Activated CD4-positive, alpha-beta T cell treated with anti-CD3 and anti-CD28 coated beads, Interleukin-2, amount 50 U/mL, for 1 hour (primary cell): ENCODE results near the gene ADGRG3.
A peak's percentile ranks its signal among the peaks of the same experiment; 100 is the strongest.
"Not testable (repeated sequence)": the region's sequence is repeated elsewhere in the genome, so short reads cannot be mapped to it uniquely, and the experiment has no call there.

Source experiments
- DNase-seq: peaks from one replicate; pipeline ENCODE4 v3.0.0-alpha.2; 2020

Gene ADGRG3

GRCh38 chr16:57699481-57699880 is 31.4 kb downstream of the ADGRG3 start:
- DNase-seq, result no peak

GRCh38 chr16:57699899-57700298 is 31.8 kb downstream of the ADGRG3 start:
- DNase-seq, result no peak

DNA sequence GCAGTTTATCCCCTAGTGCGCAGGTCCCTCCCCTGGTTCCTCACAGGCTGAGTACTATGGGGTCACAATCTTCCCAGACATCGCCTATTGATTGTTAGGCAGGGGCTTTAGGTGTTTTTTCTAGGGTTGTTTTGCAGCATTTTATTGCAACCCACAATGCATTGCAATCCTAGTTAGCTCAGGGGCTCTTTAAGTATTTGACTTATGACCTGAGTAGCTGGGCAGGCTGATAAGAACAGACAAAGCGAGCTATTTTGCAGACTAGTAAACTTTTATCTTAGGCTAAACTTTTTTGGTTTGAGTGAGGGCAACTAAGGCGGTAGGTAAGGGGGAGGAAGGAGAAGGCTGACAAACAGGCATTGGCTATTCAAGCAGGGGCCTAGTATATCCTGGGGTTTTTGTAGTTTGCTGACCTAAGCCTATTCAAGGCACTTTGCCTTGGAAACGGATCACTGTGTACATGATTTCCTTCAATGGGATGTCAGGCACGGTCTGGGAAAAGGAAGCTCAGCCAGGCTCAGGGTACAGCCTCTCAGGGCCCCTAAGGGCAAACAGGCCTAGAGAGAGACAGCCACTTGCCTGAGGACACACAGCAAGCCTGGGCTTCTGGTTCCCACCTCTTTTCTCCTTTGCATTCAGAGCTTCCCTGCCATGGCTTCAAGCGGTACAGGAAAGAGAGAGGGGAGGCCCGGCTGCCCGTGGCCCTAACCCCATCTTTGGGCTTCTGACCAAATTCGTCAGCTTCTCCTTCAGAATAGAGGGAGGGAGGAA is 32.9 kb downstream of the ADGRG3 start:
- no peak for DNase-seq

GRCh38 chr16:57701759-57702371 is 33.8 kb downstream of the ADGRG3 start:
- no peak for DNase-seq

DNA sequence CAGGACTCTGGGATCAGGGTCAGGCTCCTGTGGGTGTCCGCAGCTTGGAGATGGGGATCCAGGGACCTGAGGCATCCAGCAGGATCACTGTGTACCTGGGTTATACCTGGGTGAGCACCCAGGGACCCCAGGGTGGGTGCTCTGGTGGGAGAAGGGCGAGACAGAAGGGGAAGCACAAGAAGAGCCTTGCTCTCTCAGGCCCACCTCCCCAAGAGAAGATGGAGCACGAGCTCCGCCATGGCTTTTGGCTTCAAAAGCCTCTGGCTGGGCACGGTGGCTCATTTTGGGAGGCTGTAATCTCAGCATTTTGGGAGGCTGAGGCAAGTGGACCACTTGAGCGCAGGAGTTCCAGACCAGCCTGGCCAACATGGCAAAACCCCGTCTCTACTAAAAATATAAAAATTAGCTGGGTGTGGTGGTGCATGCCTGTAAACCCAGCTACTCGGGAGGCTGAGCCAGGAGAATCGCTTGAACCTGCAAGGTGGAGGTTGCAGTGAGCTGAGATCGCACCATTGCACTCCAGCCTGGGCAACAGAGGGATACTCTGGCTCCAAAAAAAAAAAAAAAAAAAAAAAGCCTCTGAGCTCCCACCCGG is 35.4 kb downstream of the ADGRG3 start:
- no peak for DNase-seq

GRCh38 chr16:57704011-57704904 is 36.2 kb downstream of the ADGRG3 start:
- no peak for DNase-seq

DNA sequence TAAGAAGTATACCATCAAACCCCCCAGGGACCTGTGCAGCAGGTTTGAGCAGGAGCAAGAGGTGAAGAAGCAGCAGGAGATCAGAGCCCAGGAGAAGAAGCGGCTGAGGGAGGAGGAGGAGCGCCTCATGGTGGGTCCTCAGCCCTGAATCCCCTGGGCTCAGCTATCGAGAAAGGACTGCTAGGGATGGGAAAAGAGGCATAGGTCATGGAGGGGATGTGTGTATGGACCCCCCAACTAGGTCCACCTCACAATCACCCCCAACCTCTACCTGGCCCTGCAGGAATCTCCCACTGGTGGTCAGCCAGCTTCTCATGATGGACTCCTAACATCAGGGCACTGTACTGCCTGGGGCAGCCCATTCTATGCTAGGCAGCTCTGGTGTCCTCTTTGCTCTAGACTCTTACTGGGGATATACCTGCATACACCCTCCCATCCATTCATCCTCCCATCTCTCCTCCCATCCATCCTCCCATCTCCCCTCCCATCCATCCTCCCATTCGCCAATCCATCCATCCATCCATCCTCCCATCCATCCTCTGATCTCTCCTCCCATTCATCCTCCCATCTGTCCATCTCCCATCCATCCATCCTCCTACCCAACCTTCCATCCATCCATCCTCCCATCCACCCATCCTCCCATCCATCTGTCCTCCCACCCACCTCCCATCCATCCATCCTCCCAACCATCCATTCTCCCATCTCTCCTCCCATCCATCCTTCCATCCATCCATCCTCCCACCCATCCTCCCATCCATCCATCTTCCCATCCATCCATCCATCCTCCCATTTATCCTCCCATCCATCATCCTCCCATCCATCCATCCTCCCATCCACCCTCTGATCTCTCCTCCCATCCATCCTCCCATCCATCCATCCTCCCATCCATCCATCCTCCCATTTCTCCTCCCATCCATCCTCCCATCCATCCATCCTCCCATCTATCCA is 37.1 kb downstream of the ADGRG3 start:
- no peak for DNase-seq

- no peak for DNase-seq
Measured at GRCh38 chr16:57706717-57707116, 38.6 kb downstream of the ADGRG3 start.

- no peak for DNase-seq
Measured at GRCh38 chr16:57707331-57707730, 39.2 kb downstream of the ADGRG3 start.

- DNase-seq, result no peak
Measured at GRCh38 chr16:57708168-57708567, 40.1 kb downstream of the ADGRG3 start.

- no peak for DNase-seq
Measured at GRCh38 chr16:57709663-57710062, 41.6 kb downstream of the ADGRG3 start.

DNA sequence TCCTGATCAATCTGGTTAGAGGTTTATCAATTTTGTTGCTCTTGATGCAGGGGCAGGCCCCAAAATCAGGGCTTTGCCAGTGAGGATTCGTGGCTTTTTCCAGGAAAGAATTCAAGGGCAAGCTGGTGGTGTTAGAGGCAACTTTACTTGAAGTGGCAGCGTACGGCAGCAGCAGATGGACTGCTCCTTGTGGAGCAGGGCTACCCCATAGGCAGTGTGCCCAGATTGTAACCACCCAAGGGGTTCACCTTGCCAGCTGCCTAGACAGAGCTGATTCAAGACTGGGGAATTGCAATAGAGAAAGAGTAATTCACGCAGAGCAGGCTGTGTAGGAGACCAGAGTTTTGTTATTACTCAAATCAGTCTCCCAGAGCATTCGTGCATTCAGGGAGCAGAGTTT is 43.2 kb downstream of the ADGRG3 start:
- DNase-seq, result no peak

DNA sequence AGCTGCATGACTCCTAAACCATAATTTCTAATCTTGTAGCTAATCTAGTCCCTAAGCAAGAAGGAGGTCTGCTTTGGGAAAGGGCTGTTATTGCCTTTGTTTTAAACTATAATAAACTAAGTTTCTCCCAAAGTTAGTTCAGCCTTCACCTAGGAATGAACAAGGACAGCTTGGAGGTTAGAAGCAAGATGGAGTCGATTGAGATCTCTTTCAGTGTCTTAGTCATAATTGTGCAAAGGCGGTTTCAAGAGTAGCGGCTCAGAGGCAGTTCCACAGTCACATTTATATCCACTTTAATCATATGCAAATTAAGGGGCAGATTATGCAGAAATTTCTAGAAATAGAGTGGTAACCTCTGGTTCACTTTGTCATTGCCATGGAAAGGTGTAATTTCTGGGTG is 43.9 kb downstream of the ADGRG3 start:
- no peak for DNase-seq

- not testable (repeated sequence) for DNase-seq
Measured at GRCh38 chr16:57712569-57712968, 44.5 kb downstream of the ADGRG3 start.

GRCh38 chr16:57713596-57713995 is 45.5 kb downstream of the ADGRG3 start:
- DNase-seq, result no peak

GRCh38 chr16:57714047-57714446 is 45.9 kb downstream of the ADGRG3 start:
- no peak for DNase-seq

DNA sequence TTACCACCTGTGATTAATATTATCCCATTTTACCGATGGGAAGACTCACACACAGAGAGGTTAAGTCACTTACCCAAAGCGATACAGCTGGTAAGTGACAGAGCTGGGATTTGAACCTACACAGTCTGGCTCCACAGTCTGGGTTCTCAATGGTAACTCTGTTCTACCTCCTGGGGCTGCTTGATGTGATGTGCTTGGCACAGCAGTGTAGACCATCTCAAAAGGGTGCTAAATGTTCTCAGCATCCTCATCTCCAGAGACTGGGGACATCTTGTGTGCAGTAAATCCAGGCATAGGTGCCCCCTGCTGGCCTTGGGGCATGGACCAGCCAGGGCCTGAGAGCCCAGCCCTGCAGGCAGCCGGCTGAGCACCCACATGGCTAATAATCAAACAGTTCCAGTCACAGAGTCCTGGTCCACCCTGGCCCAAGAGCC is 52.1 kb downstream of the ADGRG3 start:
- DNase-seq, result peak; percentile 25

GRCh38 chr16:57721356-57722209 is 53.5 kb downstream of the ADGRG3 start:
- no peak for DNase-seq

GRCh38 chr16:57722210-57722499 is 54.0 kb downstream of the ADGRG3 start:
- DNase-seq, result no peak

DNA sequence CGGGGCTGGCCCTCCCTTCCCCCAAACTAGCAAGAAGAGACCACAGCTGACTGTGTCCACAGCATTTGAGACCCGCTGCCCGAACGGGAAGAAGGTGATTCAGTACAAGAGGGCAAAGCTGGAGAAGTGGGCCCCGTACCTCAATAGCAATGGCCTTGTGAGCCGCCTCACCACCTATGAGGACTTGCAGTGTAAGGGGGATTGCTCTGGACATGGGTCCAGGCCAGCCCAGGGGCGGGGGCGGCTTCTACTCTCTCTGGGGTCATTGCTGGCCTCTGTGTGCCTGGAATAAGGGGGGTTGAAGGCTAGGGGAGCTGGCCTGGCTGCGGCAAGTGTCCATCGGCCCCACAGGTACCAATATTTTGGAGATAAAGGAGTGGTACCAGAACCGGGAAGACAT is 54.5 kb downstream of the ADGRG3 start:
- DNase-seq, result no peak

- DNase-seq, result no peak
Measured at GRCh38 chr16:57723170-57723569, 55.1 kb downstream of the ADGRG3 start.
